Endothelial cell of umbilical vein (primary cell): ENCODE measurements around the gene DMRTC2. TPM values are rescaled to one million over a fixed set of nuclear protein-coding genes. Genes with fewer than 3 reads are reported as not detected.

Experiments
- BruUV-seq: library from RNA; stranded (reverse); fragments of 400-500 nt; replicated peaks from 2 replicates; lab custom pipeline; 2021; lab: Mats Ljungman, UMichigan
- CTCF ChIA-PET: fragments of 300-600, 350-600 bp; sonication (Branson Sonifier 250); formaldehyde crosslinking; loops from one replicate; lab custom pipeline; 2021; ENCODE audit warnings: antibody characterized with exemption, inconsistent platforms; lab: Charles Lee
- POLR2A ChIA-PET: fragments of 300-600, 350-600 bp; sonication (Branson Sonifier 250); formaldehyde crosslinking; loops from one replicate; lab custom pipeline; 2021; ENCODE audit warnings: antibody characterized with exemption, inconsistent platforms; lab: Charles Lee
- DNase-seq: peaks from one replicate; pipeline ENCODE4 v3.0.0-alpha.2; 2011; ENCODE audit warnings: low read depth, low spot score
- FAIRE-seq: peaks from 2 replicates; lab custom pipeline; 2011; peaks lifted over from hg19 to GRCh38; lab: Jason Lieb, UNC
- H2AFZ ChIP-seq: 2 replicates; pipeline ENCODE4 v1.6.0; 2012; ENCODE audit warnings: low read depth, low read length, control low read depth, inconsistent platforms
- H3K27ac ChIP-seq: 2 replicates; pipeline ENCODE4 v1.5.1; 2011; ENCODE audit warnings: low read depth, mild to moderate bottlenecking, control low read depth, low read length, moderate library complexity; ENCODE audit not compliant: insufficient read depth
- H3K27me3 ChIP-seq, 2 experiments: 2 replicates each; pipeline versions ENCODE4 v1.6.0 to v1.6.1; 2011; ENCODE audit warnings: low read length in 2 of 2, mixed read lengths in 1 of 2; ENCODE audit not compliant: control insufficient read depth in 2 of 2, insufficient read depth in 2 of 2
- H3K36me3 ChIP-seq, 2 experiments: 2 replicates in 1 of 2; 3 replicates in 1 of 2; pipeline ENCODE4 v1.5.1; 2011; ENCODE audit warnings: low read length in 2 of 2, mild to moderate bottlenecking in 1 of 2, moderate library complexity in 1 of 2; ENCODE audit not compliant: control insufficient read depth in 2 of 2, insufficient read depth in 2 of 2; ENCODE audit errors: extremely low read depth in 1 of 2
- H3K4me1 ChIP-seq: 3 replicates; pipeline ENCODE4 v1.5.1; 2011; ENCODE audit warnings: mild to moderate bottlenecking, low read length; ENCODE audit not compliant: control insufficient read depth, insufficient read depth; ENCODE audit errors: extremely low read depth
- H3K4me2 ChIP-seq: 2 replicates; pipeline ENCODE4 v1.6.1; 2011; ENCODE audit warnings: low read length, control low read depth, mixed read lengths; ENCODE audit not compliant: insufficient read depth
- H3K4me3 ChIP-seq, 3 experiments: fragments of 200-600 bp in 1 of 3; sonication (generic), shearing (Covaris generic) in 1 of 3; replicated peaks in 1 of 3; 2 replicates each; pipeline ENCODE4 v1.5.1; 2011 to 2016; ENCODE audit warnings: control low read depth in 3 of 3, low read length in 3 of 3, mild to moderate bottlenecking in 2 of 3, inconsistent platforms in 1 of 3, low read depth in 1 of 3, moderate library complexity in 1 of 3; ENCODE audit not compliant: insufficient read depth in 1 of 3
- H3K79me2 ChIP-seq: 2 replicates; pipeline ENCODE4 v1.6.0; 2012; ENCODE audit warnings: low read length, inconsistent platforms; ENCODE audit not compliant: control insufficient read depth, insufficient read depth
- H3K9ac ChIP-seq: replicated peaks from 2 replicates; pipeline ENCODE3; 2011; ENCODE audit warnings: low read length, control low read depth; ENCODE audit not compliant: insufficient read depth; ENCODE audit errors: extremely low read depth
- H3K9me1 ChIP-seq: replicated peaks from 3 replicates; pipeline ENCODE4 v1.6.0; 2011; ENCODE audit warnings: mild to moderate bottlenecking, low read length; ENCODE audit not compliant: control insufficient read depth, insufficient read depth; ENCODE audit errors: extremely low read depth
- H3K9me3 ChIP-seq: replicated peaks from 2 replicates; pipeline ENCODE4 v1.5.1; 2012; ENCODE audit warnings: low read length, inconsistent platforms; ENCODE audit not compliant: control insufficient read depth, insufficient read depth
- H4K20me1 ChIP-seq: replicated peaks from 2 replicates; pipeline ENCODE3; 2011; ENCODE audit warnings: mild to moderate bottlenecking, low read length; ENCODE audit not compliant: control insufficient read depth, insufficient read depth; ENCODE audit errors: extremely low read depth
- EZH2 ChIP-seq: IDR thresholded peaks from 2 replicates; pipeline ENCODE4 v1.6.1; 2012; ENCODE audit warnings: borderline replicate concordance, low read depth, mild to moderate bottlenecking, moderate library complexity, low read length, inconsistent platforms; ENCODE audit not compliant: severe bottlenecking
- FOS ChIP-seq: IDR thresholded peaks from 2 replicates; pipeline ENCODE4 v1.6.1; 2011; ENCODE audit warnings: mild to moderate bottlenecking, low read length, moderate library complexity, borderline replicate concordance; ENCODE audit not compliant: insufficient read depth
- GATA2 ChIP-seq: IDR thresholded peaks from 2 replicates; pipeline ENCODE4 v1.7.0; 2011; ENCODE audit warnings: low read depth, mild to moderate bottlenecking, moderate library complexity, mixed read lengths, low read length; ENCODE audit not compliant: insufficient read length, insufficient read depth
- JUN ChIP-seq: IDR thresholded peaks from 2 replicates; pipeline ENCODE4 v1.6.1; 2011; ENCODE audit warnings: borderline replicate concordance, low read depth; ENCODE audit not compliant: insufficient read length, insufficient read depth
- MAX ChIP-seq: IDR thresholded peaks from 2 replicates; pipeline ENCODE4 v1.6.1; 2011; ENCODE audit not compliant: insufficient read depth, insufficient read length
- MYC ChIP-seq: IDR thresholded peaks from one replicate; pipeline ENCODE4 v1.6.1; 2011; ENCODE audit warnings: mild to moderate bottlenecking, low read depth, low read length
- POLR2A ChIP-seq: IDR thresholded peaks from 2 replicates; pipeline ENCODE4 v1.6.1; 2012; ENCODE audit warnings: low read depth, mild to moderate bottlenecking, control low read depth, low read length
- POLR2AphosphoS5 ChIP-seq: IDR thresholded peaks from 2 replicates; pipeline ENCODE4 v1.6.1; 2012; ENCODE audit warnings: low read depth, mild to moderate bottlenecking, control low read depth, low read length, moderate library complexity; ENCODE audit not compliant: insufficient read depth
- dilution Hi-C: fragments of 300-500 bp; cut with MboI; formaldehyde crosslinking; loops from one replicate; pipeline ENCODE4 v1.15.0; 2019; ENCODE audit warnings: low sequenced_read_pairs; ENCODE audit not compliant: extremely low pct_ligation_motif_present
- intact Hi-C: fragments of 100-400 bp; cut with micrococcal nuclease; formaldehyde crosslinking; loops from one replicate; pipeline ENCODE4 v1.10.0; 2022
- polyA plus RNA-seq, 4 experiments: library from polyadenylated mRNA; depleted of rRNA in 3 of 4; stranded (reverse) in 3 of 4; unstranded in 1 of 4; fragments of >200 nt; gene quantifications; 2 replicates each; pipeline versions ENCODE4 v1.2.1 to v1.2.3, GENCODE V29; 2011 to 2012; ENCODE audit warnings: missing spikeins in 1 of 4
- total RNA-seq: library from RNA; stranded (reverse); gene quantifications from 2 replicates; pipeline ENCODE4 v1.2.3, GENCODE V29; 2021
- TF ChIP-seq, protein P1 (sequence below), 2 donors: IDR thresholded peaks; 1 replicate in 1 of 2; 2 replicates in 1 of 2; pipeline ENCODE4 v1.5.1; 2011; ENCODE audit warnings: low read length in 2 of 2, mild to moderate bottlenecking in 2 of 2, moderate library complexity in 2 of 2, control low read depth in 1 of 2, inconsistent platforms in 1 of 2, low read depth in 1 of 2; ENCODE audit not compliant: insufficient read depth in 1 of 2; ENCODE audit errors: extremely low read depth in 1 of 2

DMRTC2 gene
- total and polyA plus RNA-seq, 2 donors (not counting 3 experiments of a cell fraction or from before 2014, with no cell fraction given): not detected

DNA sequence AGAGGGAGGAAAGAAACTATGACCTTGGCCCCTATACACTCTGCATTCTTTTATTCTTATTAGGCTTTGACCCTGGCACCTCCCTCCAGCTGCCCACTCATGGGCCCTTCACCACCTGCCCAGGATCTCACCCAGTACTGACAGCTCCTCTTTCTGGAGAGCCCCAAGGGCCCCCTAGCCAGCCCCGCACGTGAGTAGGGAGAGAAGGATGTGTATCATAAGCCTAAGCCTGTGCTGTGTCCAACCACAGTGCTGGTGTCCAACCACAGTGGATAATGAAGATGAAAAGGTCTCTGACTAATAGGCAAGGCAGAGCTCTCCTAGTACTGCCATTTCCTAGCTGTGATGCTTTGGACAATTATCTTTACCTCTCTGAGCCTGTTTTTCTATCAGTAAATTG, 4.2 kb downstream of the DMRTC2 start:
- Histone ChIP-seq H3K9ac (no peak overlapping the region), H3K27ac (no peak overlapping the region), H3K4me3 (no peak overlapping the region), H3K27me3 (peaks cover 21 to 32% of the 10 kb centered on the region in 2 experiments), H3K9me3 (no peaks in the 10 kb centered on the region), H3K79me2 (no peaks in the 10 kb centered on the region), H3K4me1 (no peaks in the 10 kb centered on the region), H2AFZ (no peak overlapping the region), H3K4me2 (no peak overlapping the region), H3K9me1 (no peaks in the 10 kb centered on the region), H3K36me3 (no peaks in the 10 kb centered on the region), H4K20me1 (no peaks in the 10 kb centered on the region)
- ChIA-PET POLR2A (no interaction called here), CTCF (interaction anchor here (1.4 kb wide), 1 partner anchor 56 kb away, joined by 3 read pairs; no protein-coding TSS in a partner anchor)
- no TSS peak for BruUV-seq
- FAIRE-seq: no peak
- dilution Hi-C loops: no loop called here
- TF ChIP-seq EZH2 (no peak), GATA2 (no peak), POLR2A (no peak), JUN (no peak), MAX (no peak), POLR2AphosphoS5 (no peak), FOS (no peak), MYC (no peak)
- TF ChIP-seq, protein P1, sequence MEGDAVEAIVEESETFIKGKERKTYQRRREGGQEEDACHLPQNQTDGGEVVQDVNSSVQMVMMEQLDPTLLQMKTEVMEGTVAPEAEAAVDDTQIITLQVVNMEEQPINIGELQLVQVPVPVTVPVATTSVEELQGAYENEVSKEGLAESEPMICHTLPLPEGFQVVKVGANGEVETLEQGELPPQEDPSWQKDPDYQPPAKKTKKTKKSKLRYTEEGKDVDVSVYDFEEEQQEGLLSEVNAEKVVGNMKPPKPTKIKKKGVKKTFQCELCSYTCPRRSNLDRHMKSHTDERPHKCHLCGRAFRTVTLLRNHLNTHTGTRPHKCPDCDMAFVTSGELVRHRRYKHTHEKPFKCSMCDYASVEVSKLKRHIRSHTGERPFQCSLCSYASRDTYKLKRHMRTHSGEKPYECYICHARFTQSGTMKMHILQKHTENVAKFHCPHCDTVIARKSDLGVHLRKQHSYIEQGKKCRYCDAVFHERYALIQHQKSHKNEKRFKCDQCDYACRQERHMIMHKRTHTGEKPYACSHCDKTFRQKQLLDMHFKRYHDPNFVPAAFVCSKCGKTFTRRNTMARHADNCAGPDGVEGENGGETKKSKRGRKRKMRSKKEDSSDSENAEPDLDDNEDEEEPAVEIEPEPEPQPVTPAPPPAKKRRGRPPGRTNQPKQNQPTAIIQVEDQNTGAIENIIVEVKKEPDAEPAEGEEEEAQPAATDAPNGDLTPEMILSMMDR (IDR thresholded peaks at IDR 0.05; ENCODE audit: extremely low read depth in 1 of 2, insufficient read depth in 1 of 2, low read depth in 1 of 2, low read length in 2 of 2): no peak
- DNase-seq: no peak
- intact Hi-C loops: no loop called here
